Measurements from ENCODE around the gene ITIH4.

GRCh38 chr3:52859686-52860423 lies 29.4 kb upstream of the ITIH4 start:
- no peak for TF ChIP-seq POLR2AphosphoS5 (IDR thresholded peaks at IDR 0.05; ENCODE audit: low read depth, low read length)
- TF ChIP-seq REST (IDR thresholded peaks at IDR 0.05; ENCODE audit: insufficient read depth in 1 of 2, low read depth in 2 of 2, low read length in 2 of 2), result no peak

Measured in PFSK-1 (cell line).